Breast epithelium (tissue), 3 donors: ENCODE data around the gene MXRA7.

Experiments used
- CTCF ChIP-seq, 3 donors: fragments of 450-650 bp; IDR thresholded peaks; one replicate each; pipeline ENCODE4 v1.5.1; 2016 to 2017; ENCODE audit warnings: antibody characterized with exemption in 3 of 3, mild to moderate bottlenecking in 3 of 3, moderate library complexity in 3 of 3
- POLR2AphosphoS5 ChIP-seq, 3 donors: sonication (generic); formaldehyde crosslinking; IDR thresholded peaks; one replicate each; pipeline ENCODE4 v1.6.1; 2017; ENCODE audit warnings: antibody characterized with exemption in 3 of 3

GRCh38 chr17:76700270-76700616, 10.5 kb downstream of the MXRA7 start:
- no peak for TF ChIP-seq CTCF (IDR thresholded peaks at IDR 0.05)
- TF ChIP-seq POLR2AphosphoS5 (IDR thresholded peaks at IDR 0.05), result no peak
